SK-N-SH treated with all-trans-retinoic acid at 6 μM for 48 hours (cell line): ENCODE measurements around the gene NPY4R2.
"Not testable (repeated sequence)": the region's sequence is repeated elsewhere in the genome, so short reads cannot be mapped to it uniquely, and the experiment has no call there.

Experiments used
- ARNTL ChIP-seq: fragments of 450-650 bp; formaldehyde crosslinking; IDR thresholded peaks from 2 replicates; pipeline ENCODE4 v1.5.0; 2020; ENCODE audit warnings: low read depth, mild to moderate bottlenecking, moderate library complexity, borderline replicate concordance
- ESRRG ChIP-seq: fragments of 250-450 bp; sonication (Bioruptor Pico); IDR thresholded peaks from 2 replicates; pipeline ENCODE4 v1.6.1; 2021; ENCODE audit warnings: mild to moderate bottlenecking
- OSR1 ChIP-seq: fragments of 250-450 bp; sonication (Bioruptor Pico); IDR thresholded peaks from 2 replicates; pipeline ENCODE4 v1.8.0; 2022; ENCODE audit warnings: moderate library complexity, mild to moderate bottlenecking, inconsistent platforms
- RARB ChIP-seq: fragments of 250-450 bp; sonication (Bioruptor Pico); IDR thresholded peaks from 2 replicates; pipeline ENCODE4 v1.8.0; 2021; ENCODE audit warnings: mild to moderate bottlenecking, moderate library complexity
- TOX ChIP-seq: fragments of 250-450 bp; sonication (Bioruptor Pico); IDR thresholded peaks from 2 replicates; pipeline ENCODE4 v1.8.0; 2021; ENCODE audit warnings: mild to moderate bottlenecking, moderate library complexity, borderline replicate concordance
- TF ChIP-seq, protein P1 (sequence below): fragments of 250-450 bp; sonication (Bioruptor Pico); IDR thresholded peaks from 2 replicates; pipeline ENCODE4 v1.5.0; 2020; ENCODE audit warnings: mild to moderate bottlenecking, moderate library complexity
- TF ChIP-seq, protein P2 (sequence below): fragments of 250-450 bp; sonication (Bioruptor Pico); IDR thresholded peaks from 2 replicates; pipeline ENCODE4 v1.8.0; 2021; ENCODE audit warnings: low read depth, mild to moderate bottlenecking, moderate library complexity, borderline replicate concordance
- TF ChIP-seq, protein P3 (sequence below): fragments of 250-450 bp; sonication (Bioruptor Pico); IDR thresholded peaks from 2 replicates; pipeline ENCODE4 v1.8.0; 2020; ENCODE audit warnings: mild to moderate bottlenecking, moderate library complexity, borderline replicate concordance
- TF ChIP-seq, protein P4 (sequence below): fragments of 250-450 bp; sonication (Bioruptor Pico); IDR thresholded peaks from 2 replicates; pipeline ENCODE4 v1.5.1; 2020; ENCODE audit warnings: low read depth, mild to moderate bottlenecking, moderate library complexity

DNA sequence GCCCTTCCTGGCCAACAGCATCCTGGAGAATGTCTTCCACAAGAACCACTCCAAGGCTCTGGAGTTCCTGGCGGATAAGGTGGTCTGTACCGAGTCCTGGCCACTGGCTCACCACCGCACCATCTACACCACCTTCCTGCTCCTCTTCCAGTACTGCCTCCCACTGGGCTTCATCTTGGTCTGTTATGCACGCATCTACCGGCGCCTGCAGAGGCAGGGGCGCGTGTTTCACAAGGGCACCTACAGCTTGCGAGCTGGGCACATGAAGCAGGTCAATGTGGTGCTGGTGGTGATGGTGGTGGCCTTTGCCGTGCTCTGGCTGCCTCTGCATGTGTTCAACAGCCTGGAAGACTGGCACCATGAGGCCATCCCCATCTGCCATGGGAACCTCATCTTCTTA, 4.0 kb downstream of the NPY4R2 start:
- not testable (repeated sequence) for TF ChIP-seq ARNTL (CRISPR knock-in tag); OSR1; ESRRG (CRISPR knock-in tag); RARB (CRISPR knock-in tag); TOX (CRISPR knock-in tag)
- TF ChIP-seq, protein P1, sequence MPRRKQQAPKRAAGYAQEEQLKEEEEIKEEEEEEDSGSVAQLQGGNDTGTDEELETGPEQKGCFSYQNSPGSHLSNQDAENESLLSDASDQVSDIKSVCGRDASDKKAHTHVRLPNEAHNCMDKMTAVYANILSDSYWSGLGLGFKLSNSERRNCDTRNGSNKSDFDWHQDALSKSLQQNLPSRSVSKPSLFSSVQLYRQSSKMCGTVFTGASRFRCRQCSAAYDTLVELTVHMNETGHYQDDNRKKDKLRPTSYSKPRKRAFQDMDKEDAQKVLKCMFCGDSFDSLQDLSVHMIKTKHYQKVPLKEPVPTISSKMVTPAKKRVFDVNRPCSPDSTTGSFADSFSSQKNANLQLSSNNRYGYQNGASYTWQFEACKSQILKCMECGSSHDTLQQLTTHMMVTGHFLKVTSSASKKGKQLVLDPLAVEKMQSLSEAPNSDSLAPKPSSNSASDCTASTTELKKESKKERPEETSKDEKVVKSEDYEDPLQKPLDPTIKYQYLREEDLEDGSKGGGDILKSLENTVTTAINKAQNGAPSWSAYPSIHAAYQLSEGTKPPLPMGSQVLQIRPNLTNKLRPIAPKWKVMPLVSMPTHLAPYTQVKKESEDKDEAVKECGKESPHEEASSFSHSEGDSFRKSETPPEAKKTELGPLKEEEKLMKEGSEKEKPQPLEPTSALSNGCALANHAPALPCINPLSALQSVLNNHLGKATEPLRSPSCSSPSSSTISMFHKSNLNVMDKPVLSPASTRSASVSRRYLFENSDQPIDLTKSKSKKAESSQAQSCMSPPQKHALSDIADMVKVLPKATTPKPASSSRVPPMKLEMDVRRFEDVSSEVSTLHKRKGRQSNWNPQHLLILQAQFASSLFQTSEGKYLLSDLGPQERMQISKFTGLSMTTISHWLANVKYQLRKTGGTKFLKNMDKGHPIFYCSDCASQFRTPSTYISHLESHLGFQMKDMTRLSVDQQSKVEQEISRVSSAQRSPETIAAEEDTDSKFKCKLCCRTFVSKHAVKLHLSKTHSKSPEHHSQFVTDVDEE (CRISPR knock-in tag), result not testable (repeated sequence)
- TF ChIP-seq, protein P2, sequence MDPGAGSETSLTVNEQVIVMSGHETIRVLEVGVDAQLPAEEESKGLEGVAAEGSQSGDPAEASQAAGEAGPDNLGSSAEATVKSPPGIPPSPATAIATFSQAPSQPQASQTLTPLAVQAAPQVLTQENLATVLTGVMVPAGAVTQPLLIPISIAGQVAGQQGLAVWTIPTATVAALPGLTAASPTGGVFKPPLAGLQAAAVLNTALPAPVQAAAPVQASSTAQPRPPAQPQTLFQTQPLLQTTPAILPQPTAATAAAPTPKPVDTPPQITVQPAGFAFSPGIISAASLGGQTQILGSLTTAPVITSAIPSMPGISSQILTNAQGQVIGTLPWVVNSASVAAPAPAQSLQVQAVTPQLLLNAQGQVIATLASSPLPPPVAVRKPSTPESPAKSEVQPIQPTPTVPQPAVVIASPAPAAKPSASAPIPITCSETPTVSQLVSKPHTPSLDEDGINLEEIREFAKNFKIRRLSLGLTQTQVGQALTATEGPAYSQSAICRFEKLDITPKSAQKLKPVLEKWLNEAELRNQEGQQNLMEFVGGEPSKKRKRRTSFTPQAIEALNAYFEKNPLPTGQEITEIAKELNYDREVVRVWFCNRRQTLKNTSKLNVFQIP (CRISPR knock-in tag), result not testable (repeated sequence)
- TF ChIP-seq, protein P3, sequence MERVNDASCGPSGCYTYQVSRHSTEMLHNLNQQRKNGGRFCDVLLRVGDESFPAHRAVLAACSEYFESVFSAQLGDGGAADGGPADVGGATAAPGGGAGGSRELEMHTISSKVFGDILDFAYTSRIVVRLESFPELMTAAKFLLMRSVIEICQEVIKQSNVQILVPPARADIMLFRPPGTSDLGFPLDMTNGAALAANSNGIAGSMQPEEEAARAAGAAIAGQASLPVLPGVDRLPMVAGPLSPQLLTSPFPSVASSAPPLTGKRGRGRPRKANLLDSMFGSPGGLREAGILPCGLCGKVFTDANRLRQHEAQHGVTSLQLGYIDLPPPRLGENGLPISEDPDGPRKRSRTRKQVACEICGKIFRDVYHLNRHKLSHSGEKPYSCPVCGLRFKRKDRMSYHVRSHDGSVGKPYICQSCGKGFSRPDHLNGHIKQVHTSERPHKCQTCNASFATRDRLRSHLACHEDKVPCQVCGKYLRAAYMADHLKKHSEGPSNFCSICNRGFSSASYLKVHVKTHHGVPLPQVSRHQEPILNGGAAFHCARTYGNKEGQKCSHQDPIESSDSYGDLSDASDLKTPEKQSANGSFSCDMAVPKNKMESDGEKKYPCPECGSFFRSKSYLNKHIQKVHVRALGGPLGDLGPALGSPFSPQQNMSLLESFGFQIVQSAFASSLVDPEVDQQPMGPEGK, result not testable (repeated sequence)
- TF ChIP-seq, protein P4, sequence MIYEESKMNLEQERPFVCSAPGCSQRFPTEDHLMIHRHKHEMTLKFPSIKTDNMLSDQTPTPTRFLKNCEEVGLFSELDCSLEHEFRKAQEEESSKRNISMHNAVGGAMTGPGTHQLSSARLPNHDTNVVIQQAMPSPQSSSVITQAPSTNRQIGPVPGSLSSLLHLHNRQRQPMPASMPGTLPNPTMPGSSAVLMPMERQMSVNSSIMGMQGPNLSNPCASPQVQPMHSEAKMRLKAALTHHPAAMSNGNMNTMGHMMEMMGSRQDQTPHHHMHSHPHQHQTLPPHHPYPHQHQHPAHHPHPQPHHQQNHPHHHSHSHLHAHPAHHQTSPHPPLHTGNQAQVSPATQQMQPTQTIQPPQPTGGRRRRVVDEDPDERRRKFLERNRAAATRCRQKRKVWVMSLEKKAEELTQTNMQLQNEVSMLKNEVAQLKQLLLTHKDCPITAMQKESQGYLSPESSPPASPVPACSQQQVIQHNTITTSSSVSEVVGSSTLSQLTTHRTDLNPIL (CRISPR knock-in tag), result not testable (repeated sequence)
